MM.1S (cell line): ENCODE measurements around the gene SCLY.

ENCODE experiments used
- DNase-seq: peaks from one replicate; pipeline ENCODE4 v3.0.0-alpha.2; 2015
- H2AFZ ChIP-seq: fragments of 300-600 bp; sonication (generic); 2 replicates; pipeline ENCODE4 v1.6.0; 2016; ENCODE audit warnings: antibody characterized with exemption, low read length
- H3F3A ChIP-seq: fragments of 300-600 bp; sonication (generic); 2 replicates; pipeline ENCODE4 v1.6.1; 2016; ENCODE audit warnings: mild to moderate bottlenecking, antibody characterized with exemption, low read length, moderate library complexity, mixed read lengths; ENCODE audit not compliant: insufficient read depth
- H3K27ac ChIP-seq: fragments of 300-600 bp; sonication (generic); 2 replicates; pipeline ENCODE4 v1.5.1; 2016; ENCODE audit warnings: mild to moderate bottlenecking, low read length
- H3K27me3 ChIP-seq: fragments of 300-600 bp; sonication (generic); replicated peaks from 2 replicates; pipeline ENCODE4 v1.6.0; 2016; ENCODE audit warnings: low read length; ENCODE audit not compliant: insufficient read depth
- H3K36me3 ChIP-seq: fragments of 300-600 bp; sonication (generic); replicated peaks from 2 replicates; pipeline ENCODE4 v1.6.1; 2016; ENCODE audit warnings: mild to moderate bottlenecking, low read length, mixed read lengths; ENCODE audit not compliant: insufficient read depth
- H3K4me1 ChIP-seq: fragments of 300-600 bp; sonication (generic); 2 replicates; pipeline ENCODE4 v1.6.1; 2016; ENCODE audit warnings: low read length, mixed read lengths
- H3K4me2 ChIP-seq: fragments of 300-600 bp; sonication (generic); 2 replicates; pipeline ENCODE4 v1.6.0; 2016; ENCODE audit warnings: low read depth, low read length
- H3K4me3 ChIP-seq: fragments of 300-600 bp; sonication (generic); 2 replicates; pipeline ENCODE4 v1.5.1; 2016; ENCODE audit warnings: low read length, mixed read lengths
- H3K79me2 ChIP-seq: fragments of 300-600 bp; sonication (generic); 2 replicates; pipeline ENCODE4 v1.6.1; 2016; ENCODE audit warnings: mixed run types, low read length, mixed read lengths
- H3K9ac ChIP-seq: fragments of 300-600 bp; sonication (generic); 2 replicates; pipeline ENCODE4 v1.6.1; 2016; ENCODE audit warnings: low read length, mixed read lengths
- H3K9me2 ChIP-seq: fragments of 300-600 bp; sonication (generic); replicated peaks from 2 replicates; pipeline ENCODE4 v1.6.1; 2016; ENCODE audit warnings: mild to moderate bottlenecking, low read length, mixed read lengths; ENCODE audit not compliant: insufficient read depth
- H3K9me3 ChIP-seq: fragments of 300-600 bp; sonication (generic); replicated peaks from 2 replicates; pipeline ENCODE4 v1.6.1; 2016; ENCODE audit warnings: mild to moderate bottlenecking, low read length, mixed read lengths; ENCODE audit not compliant: insufficient read depth
- H4K20me1 ChIP-seq: fragments of 300-600 bp; sonication (generic); 2 replicates; pipeline ENCODE4 v1.6.1; 2016; ENCODE audit warnings: mild to moderate bottlenecking, low read length, moderate library complexity, mixed read lengths; ENCODE audit not compliant: insufficient read depth
- CTCF ChIP-seq: fragments of 300-600 bp; sonication (generic); IDR thresholded peaks from 2 replicates; pipeline ENCODE4 v1.5.1; 2016; ENCODE audit warnings: antibody characterized with exemption, low read length, mixed read lengths
- EZH2 ChIP-seq: fragments of 300-600 bp; sonication (generic); optimal IDR thresholded peaks from 2 replicates; pipeline ENCODE3; 2017; ENCODE audit warnings: low read depth, mild to moderate bottlenecking, antibody characterized with exemption, low read length, mixed read lengths
- EZH2phosphoT487 ChIP-seq: fragments of 300-600 bp; sonication (generic); IDR thresholded peaks from 2 replicates; pipeline ENCODE4 v1.6.1; 2018; ENCODE audit warnings: antibody characterized with exemption, low read length

The SCLY gene

GRCh38 chr2:238042090-238042489 lies 18.7 kb upstream of the SCLY start:
- no peaks in the 10 kb centered on the region for H3K9me2 ChIP-seq
- no peak overlapping the region for H3K4me3 ChIP-seq
- H3K4me2 ChIP-seq: no peak overlapping the region
- TF ChIP-seq EZH2phosphoT487 (no peak), EZH2 (no peak), CTCF (no peak)
- H3K27ac ChIP-seq: no peak overlapping the region
- no peaks in the 10 kb centered on the region for H3K36me3 ChIP-seq
- H2AFZ ChIP-seq: no peak overlapping the region
- H4K20me1 ChIP-seq: no peaks in the 10 kb centered on the region
- no peak overlapping the region for H3K9ac ChIP-seq
- no peaks in the 10 kb centered on the region for H3F3A ChIP-seq
- no peak for DNase-seq
- no peaks in the 10 kb centered on the region for H3K27me3 ChIP-seq
- no peaks in the 10 kb centered on the region for H3K9me3 ChIP-seq
- H3K79me2 ChIP-seq: no peaks in the 10 kb centered on the region
- no peaks in the 10 kb centered on the region for H3K4me1 ChIP-seq

- no peak overlapping the region for H2AFZ ChIP-seq
- H3K27me3 ChIP-seq: no peaks in the 10 kb centered on the region
- DNase-seq: no peak
- H3F3A ChIP-seq: no peaks in the 10 kb centered on the region
- H3K9me2 ChIP-seq: no peaks in the 10 kb centered on the region
- no peak overlapping the region for H3K27ac ChIP-seq
- TF ChIP-seq EZH2 (no peak), CTCF (no peak), EZH2phosphoT487 (no peak)
- H4K20me1 ChIP-seq: no peaks in the 10 kb centered on the region
- no peaks in the 10 kb centered on the region for H3K9me3 ChIP-seq
- no peak overlapping the region for H3K4me3 ChIP-seq
- H3K4me2 ChIP-seq: no peak overlapping the region
- no peaks in the 10 kb centered on the region for H3K4me1 ChIP-seq
- no peaks in the 10 kb centered on the region for H3K36me3 ChIP-seq
- no peaks in the 10 kb centered on the region for H3K79me2 ChIP-seq
- H3K9ac ChIP-seq: no peak overlapping the region
Measured at GRCh38 chr2:238042849-238043584, 17.8 kb upstream of the SCLY start.

- Histone ChIP-seq H3K4me2 (no peak overlapping the region), H3K9ac (no peak overlapping the region), H3K4me1 (no peaks in the 10 kb centered on the region), H3K36me3 (no peaks in the 10 kb centered on the region), H4K20me1 (no peaks in the 10 kb centered on the region), H3K4me3 (no peak overlapping the region), H3K79me2 (no peaks in the 10 kb centered on the region), H3K9me3 (no peaks in the 10 kb centered on the region), H3K27ac (no peak overlapping the region), H3K9me2 (no peaks in the 10 kb centered on the region), H3F3A (no peaks in the 10 kb centered on the region), H3K27me3 (no peaks in the 10 kb centered on the region), H2AFZ (no peak overlapping the region)
- TF ChIP-seq CTCF (no peak), EZH2phosphoT487 (no peak), EZH2 (no peak)
- no peak for DNase-seq
Measured at GRCh38 chr2:238043851-238044250, 16.9 kb upstream of the SCLY start.
